AG09309 (cell line): Measurements from ENCODE around the gene TEX2.
A peak's percentile ranks its signal among the peaks of the same experiment; 100 is the strongest.
"Not testable (repeated sequence)": the region's sequence is repeated elsewhere in the genome, so short reads cannot be mapped to it uniquely, and the experiment has no call there.

Experiments used
- DNase-seq: peaks from one replicate; pipeline ENCODE4 v3.0.0-alpha.2; 2010; ENCODE audit warnings: low read depth
- H3K4me3 ChIP-seq: 2 replicates; pipeline ENCODE4 v1.5.1; 2011; ENCODE audit warnings: mild to moderate bottlenecking, low read depth, low read length, moderate library complexity; ENCODE audit not compliant: control insufficient read depth
- TF ChIP-seq, protein P1 (sequence below): IDR thresholded peaks from 2 replicates; pipeline ENCODE4 v1.5.1; 2011; ENCODE audit warnings: mild to moderate bottlenecking, low read depth, low read length, inconsistent platforms; ENCODE audit not compliant: insufficient read depth, control insufficient read depth; ENCODE audit errors: missing control alignments

TEX2 gene

DNA sequence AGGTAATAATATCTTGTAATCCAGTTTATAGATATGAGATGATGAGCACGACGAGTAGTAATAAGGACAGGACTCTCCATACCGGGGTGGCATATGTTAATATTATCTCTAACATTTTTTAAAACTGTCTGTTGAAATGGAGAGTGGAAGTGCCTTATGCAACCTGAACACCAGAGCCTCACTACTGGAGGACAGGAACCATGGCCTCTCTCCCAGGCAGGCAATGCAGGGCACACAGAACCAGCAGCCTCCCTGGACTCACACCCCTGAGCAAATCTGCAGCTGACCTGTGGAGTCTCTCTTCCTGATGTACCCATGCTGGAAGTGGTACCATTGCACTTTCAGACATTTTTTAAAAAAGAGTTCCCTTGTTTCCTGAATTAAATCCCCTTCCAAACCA, 78.0 kb downstream of the TEX2 start:
- no peak for DNase-seq
- H3K4me3 ChIP-seq, result no peak overlapping the region
- TF ChIP-seq, protein P1, sequence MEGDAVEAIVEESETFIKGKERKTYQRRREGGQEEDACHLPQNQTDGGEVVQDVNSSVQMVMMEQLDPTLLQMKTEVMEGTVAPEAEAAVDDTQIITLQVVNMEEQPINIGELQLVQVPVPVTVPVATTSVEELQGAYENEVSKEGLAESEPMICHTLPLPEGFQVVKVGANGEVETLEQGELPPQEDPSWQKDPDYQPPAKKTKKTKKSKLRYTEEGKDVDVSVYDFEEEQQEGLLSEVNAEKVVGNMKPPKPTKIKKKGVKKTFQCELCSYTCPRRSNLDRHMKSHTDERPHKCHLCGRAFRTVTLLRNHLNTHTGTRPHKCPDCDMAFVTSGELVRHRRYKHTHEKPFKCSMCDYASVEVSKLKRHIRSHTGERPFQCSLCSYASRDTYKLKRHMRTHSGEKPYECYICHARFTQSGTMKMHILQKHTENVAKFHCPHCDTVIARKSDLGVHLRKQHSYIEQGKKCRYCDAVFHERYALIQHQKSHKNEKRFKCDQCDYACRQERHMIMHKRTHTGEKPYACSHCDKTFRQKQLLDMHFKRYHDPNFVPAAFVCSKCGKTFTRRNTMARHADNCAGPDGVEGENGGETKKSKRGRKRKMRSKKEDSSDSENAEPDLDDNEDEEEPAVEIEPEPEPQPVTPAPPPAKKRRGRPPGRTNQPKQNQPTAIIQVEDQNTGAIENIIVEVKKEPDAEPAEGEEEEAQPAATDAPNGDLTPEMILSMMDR, result no peak

DNA sequence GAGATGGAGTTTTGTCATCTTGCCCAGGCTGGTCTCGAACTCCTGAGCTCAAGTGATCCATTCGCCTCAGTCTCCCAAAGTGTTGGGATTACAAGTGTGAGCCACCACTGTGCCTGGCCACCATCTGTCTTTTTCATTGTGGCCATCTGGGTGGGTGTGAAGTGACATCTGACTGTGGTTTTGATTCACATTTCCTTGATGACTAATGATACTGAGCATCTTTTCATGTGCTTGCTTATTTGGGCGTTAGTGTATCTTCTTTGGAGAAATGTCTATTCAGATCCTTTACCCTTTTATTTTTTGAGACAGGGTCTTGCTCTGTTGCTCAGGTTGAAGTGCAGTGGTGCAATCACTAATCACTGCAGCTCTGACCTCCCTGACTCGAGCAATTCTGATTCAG, 79.2 kb downstream of the TEX2 start:
- no peak overlapping the region for H3K4me3 ChIP-seq
- no peak for DNase-seq
- TF ChIP-seq, protein P1, result no peak

DNA sequence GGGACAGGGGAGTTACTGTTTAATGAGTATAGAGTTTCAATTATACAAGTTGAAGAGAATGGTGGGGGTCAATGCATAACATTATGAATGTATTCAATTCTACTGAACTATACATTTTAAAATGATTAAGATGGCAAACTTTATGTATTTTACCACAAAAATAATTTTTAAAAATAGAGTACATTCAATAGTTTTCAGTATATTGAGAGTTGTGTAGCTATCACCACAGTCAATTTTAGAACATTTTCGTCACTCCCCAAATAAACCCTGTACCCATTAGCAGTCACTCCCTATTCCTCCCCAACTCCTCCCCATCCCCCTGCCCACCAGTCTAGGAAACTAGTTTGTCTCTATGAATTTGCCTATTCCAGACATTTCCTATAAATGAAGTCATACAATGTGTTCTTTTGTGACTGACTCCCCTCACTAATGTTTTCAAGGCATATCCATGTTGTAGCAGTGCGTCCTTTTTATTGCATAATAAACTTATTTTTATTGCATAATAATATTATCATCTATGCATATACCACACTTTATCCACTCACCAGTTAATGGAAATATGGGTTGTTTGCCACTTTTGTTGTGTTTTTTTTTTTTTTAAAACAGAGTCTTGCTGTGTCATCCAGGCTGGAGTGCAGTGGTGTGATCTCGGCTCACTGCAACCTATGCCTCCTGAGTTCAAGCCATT, 80.6 kb downstream of the TEX2 start:
- no peak overlapping the region for H3K4me3 ChIP-seq
- TF ChIP-seq, protein P1, result no peak
- no peak for DNase-seq

DNA sequence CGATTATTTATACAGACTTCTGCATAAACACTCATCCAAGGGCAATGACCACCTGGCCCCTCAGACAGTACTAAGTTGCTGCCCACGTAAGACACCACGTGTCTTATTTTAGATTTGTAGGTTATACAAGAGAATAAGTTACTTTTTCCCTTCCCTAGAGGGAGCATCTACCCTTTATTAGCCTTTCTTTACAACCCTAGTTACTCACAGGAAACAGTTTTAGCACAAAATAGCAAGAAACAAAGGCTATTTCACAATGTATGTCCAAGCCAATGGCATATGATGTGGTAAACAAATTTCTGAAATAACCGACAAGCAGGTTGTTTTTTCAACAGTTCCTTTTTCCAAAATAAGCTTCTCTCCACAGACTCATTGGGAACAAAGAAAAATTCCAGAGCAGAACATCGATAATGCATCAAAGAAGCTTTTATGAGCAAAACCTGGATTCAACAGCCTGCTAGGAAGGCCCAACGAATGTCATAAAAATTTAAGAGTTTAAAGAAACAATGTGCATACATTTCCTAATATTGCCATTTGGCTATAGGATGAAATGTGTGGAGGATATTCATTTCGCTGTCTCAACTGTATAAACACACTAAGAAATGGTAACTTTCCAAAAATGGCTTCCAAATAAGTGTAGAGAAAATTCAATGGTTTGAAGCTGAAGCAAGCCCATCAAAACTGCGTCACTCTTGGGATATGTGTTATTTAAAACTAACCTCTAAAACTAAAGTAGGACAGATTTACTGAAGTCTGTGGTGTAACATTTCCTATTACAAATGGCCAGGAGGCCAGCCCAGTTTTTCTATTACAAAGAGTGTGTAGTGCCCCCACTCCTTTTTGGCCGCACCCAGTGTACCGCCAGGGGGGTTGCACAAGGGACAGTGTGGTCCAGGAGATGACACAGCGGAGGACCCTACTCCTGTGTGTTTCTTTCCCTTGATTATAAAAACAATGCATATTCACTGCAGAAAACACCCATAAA, 82.7 kb downstream of the TEX2 start:
- TF ChIP-seq, protein P1, result peak; percentile 31
- DNase-seq, result peak; percentile 63
- H3K4me3 ChIP-seq, result no peak overlapping the region

DNA sequence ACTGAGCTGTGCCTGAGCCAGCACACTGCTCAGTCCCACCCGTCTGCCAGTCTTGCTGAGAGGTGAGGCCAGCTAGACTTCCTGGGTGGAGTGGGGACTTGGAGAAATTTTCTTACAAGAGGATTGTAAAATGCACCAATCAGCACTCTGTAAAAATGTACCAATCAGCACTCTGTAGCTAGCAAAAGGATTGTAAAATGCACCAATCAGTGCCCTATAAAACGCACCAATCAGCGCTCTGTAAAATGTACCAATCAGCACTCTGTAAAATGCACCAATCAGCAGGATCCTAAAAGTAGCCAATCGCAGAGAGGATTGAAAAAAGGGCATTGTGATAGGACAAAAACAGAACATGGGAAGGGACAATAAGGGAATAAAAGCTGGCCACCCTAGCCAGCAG, 84.0 kb downstream of the TEX2 start:
- H3K4me3 ChIP-seq, DNase-seq: not testable (repeated sequence)

DNA sequence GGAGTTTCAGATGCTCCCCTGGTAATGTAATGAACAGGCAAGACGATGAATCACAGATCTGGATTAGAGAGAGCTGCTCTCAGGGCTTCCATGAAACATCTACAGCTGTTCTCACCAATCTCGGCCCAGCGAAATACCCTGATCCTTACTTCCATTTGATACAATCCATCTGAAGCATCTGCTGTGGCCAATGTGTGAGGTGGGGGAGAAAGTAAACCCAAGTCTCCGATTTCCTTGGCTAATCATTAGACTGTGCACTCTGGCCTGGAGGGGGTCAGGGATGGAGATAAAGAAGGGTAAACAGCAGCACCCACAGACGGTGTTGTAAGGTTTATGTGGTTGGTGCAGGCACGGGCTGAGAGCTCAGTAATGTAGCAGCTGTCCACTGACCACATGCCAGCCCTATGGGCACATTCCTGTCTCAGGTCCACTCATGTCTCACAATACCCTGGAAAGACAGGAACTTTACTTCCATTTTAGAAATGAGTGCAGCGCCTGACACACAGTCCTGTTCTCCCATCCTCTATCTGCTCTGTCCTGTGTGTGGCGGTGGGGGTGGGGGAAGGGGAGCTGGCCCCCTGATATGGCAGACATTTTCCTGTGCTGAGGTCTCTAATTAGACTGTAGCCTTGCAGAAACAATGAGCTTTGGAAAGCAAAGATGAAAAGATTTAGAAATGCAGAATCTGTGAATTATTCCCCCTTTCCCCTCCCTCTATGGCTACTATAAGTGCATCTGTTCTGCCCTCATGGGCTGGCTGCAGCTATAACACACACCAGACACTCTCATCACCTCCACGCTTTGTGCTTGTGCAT, 84.8 kb downstream of the TEX2 start:
- TF ChIP-seq, protein P1, result no peak
- no peak for DNase-seq
- no peak overlapping the region for H3K4me3 ChIP-seq
